ENCODE data around the gene TANC1.

The TANC1 gene

GRCh38 chr2:159256159-159256558 is 287.7 kb downstream of the TANC1 start:
- no peaks in the 10 kb centered on the region for H3K4me1 Mint-ChIP-seq
- no peak overlapping the region for H3K27ac Mint-ChIP-seq
- H3K9me3 Mint-ChIP-seq = no peaks in the 10 kb centered on the region
- no peak overlapping the region for H3K4me3 Mint-ChIP-seq
- H3K36me3 Mint-ChIP-seq = peaks cover 3% of the 10 kb centered on the region
- H3K27me3 Mint-ChIP-seq = no peaks in the 10 kb centered on the region

GRCh38 chr2:159262226-159262625 is 293.8 kb downstream of the TANC1 start:
- Mint-ChIP-seq H3K4me3 (no peak overlapping the region), H3K9me3 (no peaks in the 10 kb centered on the region), H3K4me1 (no peaks in the 10 kb centered on the region), H3K27me3 (no peaks in the 10 kb centered on the region), H3K27ac (no peak overlapping the region), H3K36me3 (peaks cover 17% of the 10 kb centered on the region)

- H3K36me3 Mint-ChIP-seq = peaks cover 18% of the 10 kb centered on the region
- H3K4me3 Mint-ChIP-seq = no peak overlapping the region
- H3K27ac Mint-ChIP-seq = no peak overlapping the region
- H3K9me3 Mint-ChIP-seq = no peaks in the 10 kb centered on the region
- no peaks in the 10 kb centered on the region for H3K27me3 Mint-ChIP-seq
- no peaks in the 10 kb centered on the region for H3K4me1 Mint-ChIP-seq
Measured at GRCh38 chr2:159262904-159263303, 294.5 kb downstream of the TANC1 start.

GRCh38 chr2:159265171-159265576 is 296.7 kb downstream of the TANC1 start:
- H3K9me3 Mint-ChIP-seq = no peaks in the 10 kb centered on the region
- H3K4me1 Mint-ChIP-seq = no peaks in the 10 kb centered on the region
- H3K36me3 Mint-ChIP-seq = peaks cover 23% of the 10 kb centered on the region
- no peaks in the 10 kb centered on the region for H3K27me3 Mint-ChIP-seq
- H3K4me3 Mint-ChIP-seq = no peak overlapping the region
- H3K27ac Mint-ChIP-seq = no peak overlapping the region

GRCh38 chr2:159266554-159266953 is 298.1 kb downstream of the TANC1 start:
- Mint-ChIP-seq H3K27ac (no peak overlapping the region), H3K27me3 (no peaks in the 10 kb centered on the region), H3K36me3 (peaks cover 34% of the 10 kb centered on the region), H3K9me3 (no peaks in the 10 kb centered on the region), H3K4me3 (no peak overlapping the region), H3K4me1 (no peaks in the 10 kb centered on the region)

GRCh38 chr2:159267921-159268320 is 299.5 kb downstream of the TANC1 start:
- Mint-ChIP-seq H3K4me3 (no peak overlapping the region), H3K4me1 (no peaks in the 10 kb centered on the region), H3K9me3 (no peaks in the 10 kb centered on the region), H3K27me3 (no peaks in the 10 kb centered on the region), H3K36me3 (peaks cover 36% of the 10 kb centered on the region), H3K27ac (no peak overlapping the region)

- H3K4me1 Mint-ChIP-seq = peaks cover 7% of the 10 kb centered on the region
- no peaks in the 10 kb centered on the region for H3K27me3 Mint-ChIP-seq
- H3K36me3 Mint-ChIP-seq = peaks cover 36% of the 10 kb centered on the region
- H3K27ac Mint-ChIP-seq = no peak overlapping the region
- no peaks in the 10 kb centered on the region for H3K9me3 Mint-ChIP-seq
- no peak overlapping the region for H3K4me3 Mint-ChIP-seq
Measured at GRCh38 chr2:159270744-159271379, 302.4 kb downstream of the TANC1 start.

GRCh38 chr2:159272156-159272555 is 303.7 kb downstream of the TANC1 start:
- no peaks in the 10 kb centered on the region for H3K9me3 Mint-ChIP-seq
- no peak overlapping the region for H3K4me3 Mint-ChIP-seq
- H3K4me1 Mint-ChIP-seq = peaks cover 7% of the 10 kb centered on the region
- peaks cover 32% of the 10 kb centered on the region for H3K36me3 Mint-ChIP-seq
- H3K27ac Mint-ChIP-seq = no peak overlapping the region
- no peaks in the 10 kb centered on the region for H3K27me3 Mint-ChIP-seq

- Mint-ChIP-seq H3K27me3 (no peaks in the 10 kb centered on the region), H3K36me3 (peaks cover 29% of the 10 kb centered on the region), H3K27ac (no peak overlapping the region), H3K4me3 (no peak overlapping the region), H3K4me1 (peaks cover 7% of the 10 kb centered on the region), H3K9me3 (no peaks in the 10 kb centered on the region)
Measured at GRCh38 chr2:159275111-159275510, 306.7 kb downstream of the TANC1 start.

- H3K4me1 Mint-ChIP-seq = peaks cover 7% of the 10 kb centered on the region
- no peak overlapping the region for H3K27ac Mint-ChIP-seq
- H3K27me3 Mint-ChIP-seq = no peaks in the 10 kb centered on the region
- H3K9me3 Mint-ChIP-seq = no peaks in the 10 kb centered on the region
- H3K4me3 Mint-ChIP-seq = no peak overlapping the region
- H3K36me3 Mint-ChIP-seq = peaks cover 7% of the 10 kb centered on the region
Measured at GRCh38 chr2:159279700-159280099, 311.3 kb downstream of the TANC1 start.

GRCh38 chr2:159281002-159281401 is 312.6 kb downstream of the TANC1 start:
- Mint-ChIP-seq H3K4me1 (peaks cover 9% of the 10 kb centered on the region), H3K27me3 (no peaks in the 10 kb centered on the region), H3K36me3 (peaks cover 4% of the 10 kb centered on the region)

More at GRCh38 chr2:159281002-159281401, 312.6 kb downstream of the TANC1 start:
- Mint-ChIP-seq H3K4me3 (no peak overlapping the region), H3K27ac (no peak overlapping the region), H3K9me3 (no peaks in the 10 kb centered on the region)

All from activated naive CD4-positive, alpha-beta T cell treated with anti-CD3 and anti-CD28 coated beads, Interleukin-2, amount 50 U/mL, for 24 hours (primary cell).